ENCODE measurements around the gene PLXNB1.
"Not testable (repeated sequence)": the region's sequence is repeated elsewhere in the genome, so short reads cannot be mapped to it uniquely, and the experiment has no call there.

PLXNB1 gene, protein sequence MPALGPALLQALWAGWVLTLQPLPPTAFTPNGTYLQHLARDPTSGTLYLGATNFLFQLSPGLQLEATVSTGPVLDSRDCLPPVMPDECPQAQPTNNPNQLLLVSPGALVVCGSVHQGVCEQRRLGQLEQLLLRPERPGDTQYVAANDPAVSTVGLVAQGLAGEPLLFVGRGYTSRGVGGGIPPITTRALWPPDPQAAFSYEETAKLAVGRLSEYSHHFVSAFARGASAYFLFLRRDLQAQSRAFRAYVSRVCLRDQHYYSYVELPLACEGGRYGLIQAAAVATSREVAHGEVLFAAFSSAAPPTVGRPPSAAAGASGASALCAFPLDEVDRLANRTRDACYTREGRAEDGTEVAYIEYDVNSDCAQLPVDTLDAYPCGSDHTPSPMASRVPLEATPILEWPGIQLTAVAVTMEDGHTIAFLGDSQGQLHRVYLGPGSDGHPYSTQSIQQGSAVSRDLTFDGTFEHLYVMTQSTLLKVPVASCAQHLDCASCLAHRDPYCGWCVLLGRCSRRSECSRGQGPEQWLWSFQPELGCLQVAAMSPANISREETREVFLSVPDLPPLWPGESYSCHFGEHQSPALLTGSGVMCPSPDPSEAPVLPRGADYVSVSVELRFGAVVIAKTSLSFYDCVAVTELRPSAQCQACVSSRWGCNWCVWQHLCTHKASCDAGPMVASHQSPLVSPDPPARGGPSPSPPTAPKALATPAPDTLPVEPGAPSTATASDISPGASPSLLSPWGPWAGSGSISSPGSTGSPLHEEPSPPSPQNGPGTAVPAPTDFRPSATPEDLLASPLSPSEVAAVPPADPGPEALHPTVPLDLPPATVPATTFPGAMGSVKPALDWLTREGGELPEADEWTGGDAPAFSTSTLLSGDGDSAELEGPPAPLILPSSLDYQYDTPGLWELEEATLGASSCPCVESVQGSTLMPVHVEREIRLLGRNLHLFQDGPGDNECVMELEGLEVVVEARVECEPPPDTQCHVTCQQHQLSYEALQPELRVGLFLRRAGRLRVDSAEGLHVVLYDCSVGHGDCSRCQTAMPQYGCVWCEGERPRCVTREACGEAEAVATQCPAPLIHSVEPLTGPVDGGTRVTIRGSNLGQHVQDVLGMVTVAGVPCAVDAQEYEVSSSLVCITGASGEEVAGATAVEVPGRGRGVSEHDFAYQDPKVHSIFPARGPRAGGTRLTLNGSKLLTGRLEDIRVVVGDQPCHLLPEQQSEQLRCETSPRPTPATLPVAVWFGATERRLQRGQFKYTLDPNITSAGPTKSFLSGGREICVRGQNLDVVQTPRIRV (N-terminal part only)

GRCh38 chr3:48429960-48430707 is at the start of gene PLXNB1:
Gene PLXNB1, minus strand, starts transcription at chr3:48430086. Its CDS starts 5,475 bp downstream, at chr3:48424611.
- peak; percentile 9 for DNase-seq

- no peak for DNase-seq
Observed at GRCh38 chr3:48478626-48479555, 49.0 kb upstream of the PLXNB1 start.

- DNase-seq = no peak
Observed at GRCh38 chr3:48477959-48478520, 48.2 kb upstream of the PLXNB1 start.

DNA sequence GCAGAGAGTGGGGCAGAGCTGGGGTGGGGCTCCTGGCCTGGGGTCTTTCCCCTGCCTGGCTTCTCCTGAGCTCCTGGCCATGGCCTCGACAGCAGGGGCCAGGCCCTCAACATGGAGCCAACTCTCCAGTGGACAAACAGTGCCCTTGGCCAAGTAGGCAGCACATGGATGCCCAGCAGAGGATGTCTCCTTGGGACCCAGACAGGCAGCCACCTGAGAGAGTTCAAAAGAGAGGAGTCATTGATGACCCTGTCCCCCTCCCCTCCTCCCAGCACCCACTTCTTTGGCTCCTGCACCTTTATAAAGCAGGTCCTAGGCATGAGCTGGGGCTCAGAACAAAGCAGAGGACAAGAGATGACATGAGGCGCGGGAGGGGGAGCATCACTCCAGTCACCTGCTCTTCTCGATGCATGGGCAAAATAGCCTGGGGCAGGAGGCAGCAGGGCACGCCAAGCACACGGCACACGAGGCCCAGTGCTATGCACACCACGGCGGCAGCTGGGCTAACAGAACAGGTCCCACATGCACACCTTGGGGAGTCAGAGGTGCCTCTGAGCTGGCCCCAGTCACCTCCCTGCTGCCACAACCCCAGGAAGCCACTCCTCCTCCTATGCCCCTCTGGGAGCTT is 46.7 kb upstream of the PLXNB1 start:
- DNase-seq = no peak

DNA sequence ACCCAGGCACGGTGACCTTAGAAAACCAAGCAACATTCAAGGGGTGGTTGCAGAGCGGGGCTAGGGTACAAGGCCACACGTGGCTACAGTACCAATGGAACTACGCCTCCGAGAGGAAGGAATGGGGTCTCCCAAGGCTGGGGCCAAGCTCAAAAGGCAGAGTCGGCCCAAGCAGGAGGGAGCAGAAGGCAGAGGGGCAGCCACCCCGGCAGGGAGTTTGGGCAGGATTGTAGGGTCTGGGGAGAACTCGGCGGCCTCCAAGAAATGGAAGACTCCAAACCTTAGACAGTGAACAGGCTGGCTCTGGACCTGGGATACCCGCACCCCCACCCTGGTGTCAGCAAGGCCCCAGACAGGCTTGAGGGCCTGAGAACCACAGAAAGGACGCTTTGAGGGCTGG is 45.3 kb upstream of the PLXNB1 start:
- DNase-seq = no peak

DNA sequence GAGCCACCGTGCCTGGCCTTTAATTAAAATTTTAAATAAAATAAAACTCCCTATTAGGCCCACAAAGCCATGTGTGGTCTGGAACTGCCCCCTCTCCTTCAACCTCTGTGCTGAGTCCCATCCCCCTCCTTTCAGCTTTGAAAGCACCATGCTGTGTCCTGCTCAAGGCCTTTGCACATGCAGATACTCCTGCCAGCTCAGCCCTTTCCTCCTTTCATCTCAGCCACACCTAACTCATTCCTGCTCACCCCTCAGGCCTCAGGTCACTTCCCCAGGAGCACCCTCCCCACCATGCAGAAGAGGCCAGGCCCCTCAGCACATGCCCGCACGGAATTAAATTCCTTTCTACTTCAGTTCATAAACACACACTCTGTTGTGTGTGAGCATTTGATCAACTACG is 44.7 kb upstream of the PLXNB1 start:
- DNase-seq = no peak

DNA sequence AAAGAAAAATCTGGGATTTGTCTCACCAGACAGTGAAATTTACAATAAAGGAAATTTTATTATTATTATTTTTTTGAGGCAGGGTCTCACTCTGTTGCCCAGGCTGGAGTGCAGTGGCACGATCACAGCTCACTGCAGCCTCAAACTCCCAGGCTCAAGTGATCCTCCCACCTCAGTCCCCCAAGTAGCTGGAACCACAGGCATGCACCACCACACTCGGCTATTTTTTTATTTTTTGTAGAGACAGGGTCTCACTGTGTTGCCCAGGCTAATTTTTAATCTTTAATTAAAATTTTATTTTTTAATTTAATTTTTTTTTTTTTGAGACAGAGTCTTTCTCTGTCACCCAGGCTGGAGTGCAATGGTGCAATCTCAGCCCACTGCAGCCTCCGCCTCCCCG is 44.1 kb upstream of the PLXNB1 start:
- not testable (repeated sequence) for DNase-seq

DNA sequence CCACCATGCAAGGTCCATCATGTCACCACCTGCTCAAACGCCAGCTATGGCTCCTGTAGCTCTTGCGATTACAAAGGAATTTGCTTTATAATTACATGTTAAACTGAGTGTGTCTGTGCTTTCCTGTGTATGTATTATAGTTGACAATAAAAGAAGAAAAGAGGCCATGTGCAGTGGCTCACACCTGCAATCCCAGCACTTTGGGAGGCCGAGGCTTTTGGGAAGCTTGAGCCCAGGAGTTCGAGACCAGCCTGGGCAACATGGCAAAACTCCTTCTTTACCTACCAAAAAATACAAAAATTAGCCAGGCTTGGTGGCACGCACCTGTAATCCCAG is 43.7 kb upstream of the PLXNB1 start:
- DNase-seq = no peak

GRCh38 chr3:48472923-48473616 is 43.2 kb upstream of the PLXNB1 start:
- no peak for DNase-seq

- no peak for DNase-seq
Observed at GRCh38 chr3:48472673-48472922, 42.7 kb upstream of the PLXNB1 start.

DNA sequence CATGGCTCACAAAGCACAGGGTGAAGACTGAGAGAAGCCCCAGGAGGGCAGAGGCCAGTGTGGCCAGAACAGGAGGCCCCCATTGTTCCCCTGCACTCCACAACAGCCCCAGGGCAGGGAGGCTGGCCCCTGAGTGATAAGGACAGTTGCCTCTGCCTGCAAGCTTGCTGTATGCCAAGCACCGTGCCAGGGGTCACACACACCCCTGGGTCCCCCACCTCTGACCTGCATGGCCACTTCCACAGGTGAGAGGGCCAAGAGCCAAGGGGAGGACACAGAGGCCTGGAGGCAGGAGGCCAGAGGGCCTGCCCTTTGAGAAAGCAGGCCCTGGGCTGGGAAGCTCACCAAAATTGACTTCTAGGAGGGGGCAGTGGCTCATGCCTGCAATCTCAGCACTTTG is 40.4 kb upstream of the PLXNB1 start:
- DNase-seq = no peak

DNA sequence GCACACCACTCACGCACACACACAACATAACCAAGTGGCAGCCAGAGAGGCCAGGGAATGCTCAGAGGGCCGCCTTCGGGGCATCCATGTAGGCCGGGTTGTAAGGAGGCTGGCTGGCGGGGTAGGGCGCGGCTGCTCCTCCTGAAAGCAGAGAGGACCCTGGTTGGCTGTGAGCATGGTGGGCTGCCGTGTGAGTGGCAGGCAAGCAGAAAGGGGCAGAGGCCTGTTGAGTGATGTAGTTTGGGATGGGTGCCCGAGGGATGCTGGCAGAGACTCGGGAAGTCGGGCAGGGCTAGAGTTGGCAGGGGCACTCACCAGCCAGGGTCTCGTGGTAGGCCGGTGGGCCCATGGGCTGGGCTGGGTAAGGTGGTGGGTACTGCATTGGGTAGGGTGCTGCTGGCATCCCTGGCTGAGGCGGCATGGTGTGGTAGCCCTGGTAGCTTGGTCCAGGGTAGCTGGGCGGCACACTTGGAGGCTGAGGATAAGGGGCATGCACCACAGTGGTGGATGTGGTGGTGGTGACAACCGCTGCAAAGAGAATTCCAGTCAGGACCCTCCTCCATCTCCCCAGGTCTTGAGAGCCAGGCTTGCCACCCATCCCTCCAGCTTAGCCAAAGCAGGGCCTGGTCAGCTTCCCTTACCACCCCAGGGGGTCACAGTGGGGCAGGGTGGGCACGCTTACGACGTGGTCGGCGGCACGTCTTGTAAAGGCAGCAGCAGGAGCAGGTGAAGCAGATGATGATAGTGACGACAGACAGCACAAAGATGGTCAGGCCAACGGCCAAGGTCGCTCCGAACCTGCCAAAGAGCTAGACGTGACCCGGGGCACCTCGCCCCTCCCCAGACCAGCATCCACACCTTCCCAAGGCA is 39.4 kb upstream of the PLXNB1 start:
- DNase-seq = no peak

DNA sequence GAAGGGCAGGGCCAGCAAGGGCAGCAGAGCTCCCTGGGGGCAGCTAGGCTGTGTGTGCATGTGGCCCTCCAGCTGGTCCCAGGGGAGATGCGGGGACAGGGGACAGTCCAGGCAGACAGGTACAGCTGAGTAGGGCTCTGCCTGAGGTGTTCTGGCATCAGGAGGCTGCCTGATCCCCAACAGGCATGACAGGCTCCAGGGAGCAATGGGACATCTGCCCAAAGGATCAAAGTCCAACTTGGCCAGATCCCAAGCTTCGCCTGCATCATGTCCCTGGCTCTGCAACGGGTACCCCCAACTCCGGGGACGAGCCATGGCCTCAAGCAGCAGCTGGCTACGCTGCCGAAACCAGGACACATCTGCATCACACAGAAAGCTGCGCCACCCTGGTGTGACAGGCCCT is 38.4 kb upstream of the PLXNB1 start:
- no peak for DNase-seq

- no peak for DNase-seq
Observed at GRCh38 chr3:48467473-48468267, 37.8 kb upstream of the PLXNB1 start.

DNA sequence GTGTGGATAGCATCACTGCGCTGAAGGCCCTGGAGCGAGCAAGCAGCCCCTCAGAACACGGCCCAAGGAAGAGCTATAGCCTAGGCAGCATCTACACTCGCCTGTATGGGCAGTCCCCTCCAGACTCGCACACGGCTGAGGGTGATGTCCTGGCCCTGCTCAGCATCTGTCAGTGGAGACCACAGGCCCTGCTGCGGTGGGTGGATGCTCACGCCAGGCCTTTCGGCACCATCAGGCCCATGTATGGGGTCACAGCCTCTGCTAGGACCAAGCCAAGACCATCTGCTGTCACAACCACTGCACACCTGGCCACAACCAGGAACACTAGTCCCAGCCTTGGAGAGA is 37.2 kb upstream of the PLXNB1 start:
- DNase-seq = no peak

- DNase-seq = no peak
Observed at GRCh38 chr3:48466386-48467109, 36.7 kb upstream of the PLXNB1 start.

GRCh38 chr3:48465531-48466378 is 35.9 kb upstream of the PLXNB1 start:
- peak; percentile 11 for DNase-seq

Measured in NCI-H187 treated with DMSO at 0.1 percent for 48 hours (cell line).